ENCODE measurements around the gene IQSEC1.

DNA sequence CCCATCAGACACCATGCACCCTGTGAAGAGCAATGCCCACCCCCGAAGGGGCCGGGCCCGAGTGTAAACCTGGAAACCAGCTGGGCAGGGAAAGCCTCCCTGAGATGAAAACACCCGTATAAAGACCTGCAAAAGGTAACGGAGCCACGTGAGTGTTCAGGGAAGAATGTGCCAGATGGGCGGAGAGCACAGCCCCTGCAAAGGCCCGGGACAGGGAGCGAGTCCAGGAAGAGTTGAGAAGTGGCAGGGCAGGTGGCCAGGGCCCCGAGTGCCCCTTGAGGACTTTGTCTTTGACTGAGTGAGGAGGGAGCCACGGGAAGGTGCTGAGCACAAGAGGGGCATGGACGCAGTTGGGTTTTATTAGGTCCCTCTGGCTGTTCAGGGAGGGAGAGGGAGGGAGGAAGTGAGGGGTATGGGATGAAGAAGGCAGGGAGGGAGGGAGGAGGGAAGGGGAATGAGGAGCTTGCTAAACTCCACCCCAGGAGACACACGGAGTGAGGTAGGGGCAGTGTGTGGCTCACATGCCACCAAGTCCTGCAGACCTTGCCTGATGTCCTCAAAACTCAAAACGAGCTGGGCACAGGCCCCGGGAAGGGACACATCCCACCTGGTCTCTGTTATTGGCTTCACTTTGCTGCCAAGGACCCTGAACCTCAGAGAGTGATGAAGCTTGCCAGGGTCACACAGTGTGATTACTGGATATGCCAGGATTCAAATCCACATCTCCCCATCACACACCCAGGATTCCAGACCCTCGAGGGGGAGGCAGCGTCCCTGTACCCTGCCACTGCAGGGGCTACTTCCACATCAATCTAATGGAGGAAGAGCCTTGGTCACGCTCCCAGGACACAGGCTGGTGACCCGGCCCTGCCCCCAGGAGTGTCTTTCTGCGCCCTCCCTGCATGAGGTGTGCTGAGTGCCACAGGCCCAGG, 49.1 kb upstream of the IQSEC1 start:
- TF ChIP-seq POLR2AphosphoS5 (IDR thresholded peaks at IDR 0.05; ENCODE audit: low read depth, low read length), result no peak
- TF ChIP-seq, protein P1, sequence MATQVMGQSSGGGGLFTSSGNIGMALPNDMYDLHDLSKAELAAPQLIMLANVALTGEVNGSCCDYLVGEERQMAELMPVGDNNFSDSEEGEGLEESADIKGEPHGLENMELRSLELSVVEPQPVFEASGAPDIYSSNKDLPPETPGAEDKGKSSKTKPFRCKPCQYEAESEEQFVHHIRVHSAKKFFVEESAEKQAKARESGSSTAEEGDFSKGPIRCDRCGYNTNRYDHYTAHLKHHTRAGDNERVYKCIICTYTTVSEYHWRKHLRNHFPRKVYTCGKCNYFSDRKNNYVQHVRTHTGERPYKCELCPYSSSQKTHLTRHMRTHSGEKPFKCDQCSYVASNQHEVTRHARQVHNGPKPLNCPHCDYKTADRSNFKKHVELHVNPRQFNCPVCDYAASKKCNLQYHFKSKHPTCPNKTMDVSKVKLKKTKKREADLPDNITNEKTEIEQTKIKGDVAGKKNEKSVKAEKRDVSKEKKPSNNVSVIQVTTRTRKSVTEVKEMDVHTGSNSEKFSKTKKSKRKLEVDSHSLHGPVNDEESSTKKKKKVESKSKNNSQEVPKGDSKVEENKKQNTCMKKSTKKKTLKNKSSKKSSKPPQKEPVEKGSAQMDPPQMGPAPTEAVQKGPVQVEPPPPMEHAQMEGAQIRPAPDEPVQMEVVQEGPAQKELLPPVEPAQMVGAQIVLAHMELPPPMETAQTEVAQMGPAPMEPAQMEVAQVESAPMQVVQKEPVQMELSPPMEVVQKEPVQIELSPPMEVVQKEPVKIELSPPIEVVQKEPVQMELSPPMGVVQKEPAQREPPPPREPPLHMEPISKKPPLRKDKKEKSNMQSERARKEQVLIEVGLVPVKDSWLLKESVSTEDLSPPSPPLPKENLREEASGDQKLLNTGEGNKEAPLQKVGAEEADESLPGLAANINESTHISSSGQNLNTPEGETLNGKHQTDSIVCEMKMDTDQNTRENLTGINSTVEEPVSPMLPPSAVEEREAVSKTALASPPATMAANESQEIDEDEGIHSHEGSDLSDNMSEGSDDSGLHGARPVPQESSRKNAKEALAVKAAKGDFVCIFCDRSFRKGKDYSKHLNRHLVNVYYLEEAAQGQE (IDR thresholded peaks at IDR 0.05; ENCODE audit: insufficient read depth in 1 of 2, low read depth in 2 of 2, low read length in 2 of 2), result no peak
- no peak for TF ChIP-seq SIN3A (IDR thresholded peaks at IDR 0.05; ENCODE audit: borderline replicate concordance, insufficient read depth, low read length)
- no peak for TF ChIP-seq TAF1 (IDR thresholded peaks at IDR 0.05; ENCODE audit: borderline replicate concordance, insufficient read depth, low read length)
- TF ChIP-seq FOXP2 (optimal IDR thresholded peaks at IDR 0.05; ENCODE audit: borderline replicate concordance, extremely low read depth, extremely low read length, insufficient read depth), result no peak
